CD1c-positive myeloid dendritic cell (primary cell): ENCODE results near the gene DAW1.
"Not testable (repeated sequence)": the region's sequence is repeated elsewhere in the genome, so short reads cannot be mapped to it uniquely, and the experiment has no call there.

Source experiments
- DNase-seq: peaks from one replicate; pipeline ENCODE4 v3.0.0-alpha.2; 2016; ENCODE audit errors: extremely low spot score

Gene DAW1

DNA sequence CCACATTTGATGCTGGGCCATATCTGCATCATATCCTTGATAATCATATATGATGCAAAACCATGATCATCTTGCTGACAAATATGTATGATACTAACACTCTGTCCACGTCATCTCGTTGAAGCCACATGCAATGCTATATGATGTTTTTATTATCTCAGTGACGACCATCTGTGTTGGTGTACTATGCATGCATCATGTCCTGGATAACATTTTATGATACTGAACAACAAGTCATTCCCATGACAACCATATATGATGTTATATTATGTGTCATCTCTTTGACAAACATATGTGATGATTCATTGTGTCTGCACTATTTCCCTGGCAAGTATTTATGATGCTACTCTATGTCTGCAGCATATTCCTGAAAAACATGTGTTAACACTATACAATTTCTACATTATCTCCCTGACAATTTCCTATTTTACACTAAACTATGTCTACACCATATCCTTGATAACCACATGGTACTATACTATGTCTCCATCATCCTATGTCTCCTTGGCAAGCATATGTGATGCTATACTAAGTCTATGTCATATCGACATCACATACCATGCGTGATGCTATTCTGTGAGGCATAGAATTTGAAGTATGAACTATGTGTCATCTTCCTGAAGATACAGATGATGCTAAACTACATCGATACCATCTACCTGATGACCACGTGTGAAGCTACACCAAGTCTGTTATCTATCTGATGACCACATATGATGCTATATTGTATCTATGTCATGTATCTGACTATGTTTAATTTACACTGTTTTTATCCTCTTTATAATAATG is 37.0 kb downstream of the DAW1 start:
- no peak for DNase-seq

DNA sequence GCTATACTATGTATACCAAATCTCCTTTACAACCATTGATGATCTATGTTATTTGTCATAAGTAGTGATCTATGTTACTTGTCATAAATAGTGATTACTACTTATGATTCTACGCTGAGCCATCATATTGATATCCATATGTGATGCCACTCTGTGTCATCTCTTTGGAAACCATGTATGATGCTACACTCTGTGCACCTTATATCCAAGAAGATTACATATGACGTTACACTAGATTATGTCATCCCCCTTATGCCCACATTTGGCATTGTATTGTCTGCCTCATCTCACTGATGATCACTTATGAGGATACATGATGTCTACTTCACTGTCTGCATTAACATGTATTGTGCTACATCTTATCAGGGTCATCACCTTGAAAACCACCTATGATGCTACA is 42.9 kb downstream of the DAW1 start:
- no peak for DNase-seq

DNA sequence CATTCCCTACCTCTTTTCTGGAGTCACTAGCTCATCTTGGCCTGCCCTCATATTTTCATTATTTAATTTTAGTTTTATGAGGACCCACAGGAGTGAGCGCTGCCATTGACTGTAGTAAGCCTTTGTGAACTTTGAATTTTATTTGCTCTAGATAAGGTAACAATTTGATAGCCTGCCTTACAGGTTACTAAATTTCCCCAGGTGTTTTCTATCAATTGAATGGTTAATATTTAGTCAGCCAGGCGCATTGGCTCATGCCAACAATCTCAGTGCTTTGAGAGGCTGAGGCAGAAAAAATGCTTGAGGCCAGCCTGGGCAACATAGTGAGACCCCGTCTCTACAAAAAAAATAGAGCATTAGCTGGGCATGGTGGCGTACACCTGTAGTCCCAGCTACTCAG is 50.2 kb downstream of the DAW1 start:
- no peak for DNase-seq

DNA sequence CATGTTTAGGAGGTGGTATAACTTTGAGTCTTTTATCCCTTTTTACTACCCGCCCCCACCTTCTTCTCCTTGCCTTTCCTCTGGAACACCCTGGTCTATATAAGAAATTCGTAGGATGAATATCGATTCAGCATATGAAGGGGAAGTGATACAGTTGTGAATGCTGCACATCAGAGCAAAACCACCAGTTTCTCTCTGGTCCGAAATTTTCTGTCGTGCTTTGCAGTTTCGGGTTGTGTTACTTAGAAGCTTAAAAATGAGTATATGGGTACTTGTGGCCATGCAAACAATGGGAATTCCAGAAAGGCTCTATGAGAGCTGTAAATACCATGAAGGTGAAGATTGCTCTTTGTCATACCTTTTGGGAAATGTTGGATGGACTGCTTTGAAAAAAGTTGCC is 60.6 kb downstream of the DAW1 start:
- no peak for DNase-seq

DNA sequence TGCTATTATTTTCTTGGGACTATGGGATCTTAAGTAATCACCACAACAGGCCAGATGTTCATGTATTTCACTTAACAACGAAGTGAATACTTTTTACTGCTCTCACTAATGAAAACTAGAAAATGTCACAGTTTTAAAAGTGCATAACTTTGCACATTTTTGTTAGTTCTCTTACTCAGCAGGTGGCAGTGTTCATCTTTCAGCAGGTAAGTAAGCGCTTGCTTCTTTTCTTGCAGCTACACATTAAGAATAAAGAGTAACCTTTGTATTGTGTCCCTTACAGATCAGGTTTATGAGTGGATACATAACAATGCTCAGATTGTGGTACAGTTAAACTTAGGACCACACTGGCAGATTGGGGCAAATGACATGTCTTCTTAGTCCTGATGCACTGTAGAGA is 61.0 kb downstream of the DAW1 start:
- DNase-seq = no peak

DNA sequence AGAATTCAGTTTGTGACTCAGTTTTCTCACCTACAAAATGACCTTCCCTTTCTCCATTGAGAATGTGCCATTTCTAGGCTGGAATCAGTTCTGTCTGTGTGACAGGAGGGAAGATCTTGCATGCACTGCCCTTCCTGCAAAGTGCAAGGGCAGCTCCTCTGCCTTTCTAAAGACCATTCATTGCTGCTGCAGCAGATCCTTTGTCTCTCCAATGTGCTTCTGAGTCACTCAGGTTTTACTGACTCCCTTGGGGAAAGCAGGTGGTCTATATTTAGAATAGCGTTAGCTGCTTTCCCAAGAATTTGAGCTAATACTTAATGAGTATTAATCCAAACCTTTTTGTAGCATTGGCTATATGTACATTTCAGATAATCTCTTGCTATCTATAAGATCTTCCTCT is 62.5 kb downstream of the DAW1 start:
- DNase-seq = no peak

DNA sequence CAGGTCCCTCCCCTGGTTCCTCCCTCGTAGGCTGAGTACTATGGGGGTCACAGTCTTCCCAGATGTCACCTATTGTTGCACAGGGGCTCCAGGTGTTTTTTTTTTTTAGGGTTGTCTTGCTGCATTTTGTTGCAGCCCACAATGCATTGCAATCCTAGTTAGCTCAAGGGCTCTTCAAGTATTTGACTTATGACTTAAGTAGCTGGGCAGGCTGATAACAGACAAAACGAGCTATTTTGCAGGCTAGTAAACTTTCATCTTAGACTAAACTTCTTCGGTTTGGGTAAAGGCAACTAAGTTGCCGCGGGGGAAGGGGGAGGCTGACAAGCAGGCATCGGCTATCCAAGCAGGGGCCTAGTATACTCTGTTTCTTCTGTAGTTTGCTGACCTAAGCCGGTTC is 64.8 kb downstream of the DAW1 start:
- DNase-seq = not testable (repeated sequence)

DNA sequence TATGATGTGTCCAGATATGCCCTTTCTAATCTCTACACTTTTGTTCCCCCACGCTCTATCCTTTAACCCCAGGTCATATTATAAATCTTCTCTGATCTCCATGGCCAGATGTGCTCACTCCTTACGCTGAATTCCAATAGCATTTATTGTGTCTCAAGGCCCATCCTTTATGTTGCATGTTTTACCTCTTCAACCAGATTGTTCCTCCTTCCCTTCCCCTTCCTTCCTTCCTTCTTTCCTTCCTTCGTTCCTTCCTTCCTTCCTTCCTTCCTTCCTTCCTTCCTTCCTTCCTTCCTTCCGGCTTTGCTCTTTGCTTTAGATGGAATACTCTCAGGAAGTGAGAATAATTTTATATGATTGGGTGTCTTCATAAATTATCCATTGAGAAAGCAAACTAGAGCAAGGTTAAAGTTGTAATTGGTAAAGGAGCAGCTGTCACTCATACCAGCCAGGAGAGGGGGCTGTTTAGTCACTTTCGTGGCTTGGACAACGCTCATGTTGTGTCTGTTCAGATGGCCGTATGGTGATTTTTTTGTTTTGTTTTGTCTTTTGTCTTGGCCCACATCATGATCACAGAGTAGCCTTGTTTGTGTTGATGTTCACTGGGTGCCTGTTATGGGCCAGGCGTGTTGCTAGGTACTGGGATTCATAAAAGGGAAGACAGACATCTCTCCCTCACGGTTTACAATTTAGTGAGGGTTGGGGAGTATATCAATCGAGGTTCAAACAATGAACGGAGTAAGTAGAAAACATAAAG is 68.0 kb downstream of the DAW1 start:
- no peak for DNase-seq

DNA sequence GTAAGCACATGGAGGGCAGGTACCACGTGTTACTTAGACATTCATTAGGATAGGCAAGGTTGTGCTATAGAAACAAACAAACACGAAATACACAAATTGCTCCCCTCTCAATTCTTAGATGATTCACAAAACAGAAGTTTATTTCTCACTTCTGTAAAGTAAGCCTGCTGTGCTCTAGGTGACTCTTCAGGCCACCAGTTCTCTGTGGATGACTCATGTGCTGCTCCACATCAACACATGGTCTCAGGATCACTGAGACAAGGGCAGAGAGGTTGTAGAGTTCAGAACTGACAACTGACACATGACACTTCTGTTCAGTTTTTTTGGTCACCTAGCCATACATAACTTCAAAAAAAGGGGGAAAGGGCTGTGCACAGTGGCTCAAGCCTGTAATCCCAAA is 70.6 kb downstream of the DAW1 start:
- no peak for DNase-seq

DNA sequence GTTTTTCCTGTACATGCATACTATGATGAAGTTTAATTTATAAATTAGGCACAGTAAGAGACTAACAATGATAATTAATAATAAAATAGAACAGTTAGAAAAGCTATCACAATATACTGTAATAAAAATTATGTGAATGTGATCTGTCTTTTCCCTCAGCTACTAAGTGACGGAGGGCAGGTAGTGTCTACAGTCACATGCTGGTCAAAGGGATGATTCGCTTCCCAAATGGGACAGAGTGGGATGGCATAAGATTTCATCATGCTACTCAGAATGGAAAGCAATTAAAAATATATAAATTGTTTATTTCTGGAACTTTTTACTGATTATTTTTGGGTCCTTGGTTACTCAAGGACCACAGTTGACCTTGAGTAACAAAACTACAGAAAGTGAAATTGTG is 71.5 kb downstream of the DAW1 start:
- no peak for DNase-seq

DNA sequence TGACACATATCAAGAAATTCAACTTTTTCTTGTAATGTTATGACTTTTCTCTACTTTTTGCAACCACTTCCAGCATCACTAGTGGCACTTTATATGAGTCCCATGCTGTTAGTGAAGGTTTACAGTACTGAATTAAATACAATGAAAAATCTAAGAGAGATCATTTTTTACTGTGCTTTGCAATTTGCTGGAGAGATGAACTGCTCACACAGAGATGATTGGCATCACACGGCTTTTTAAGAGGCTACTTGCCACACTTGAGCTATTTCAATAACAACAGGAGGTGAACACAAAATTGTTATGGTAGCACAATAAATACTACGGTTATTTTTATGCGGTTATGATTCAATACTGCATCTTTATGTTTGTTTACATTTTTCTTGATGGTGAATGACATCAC is 88.9 kb downstream of the DAW1 start:
- no peak for DNase-seq

DNA sequence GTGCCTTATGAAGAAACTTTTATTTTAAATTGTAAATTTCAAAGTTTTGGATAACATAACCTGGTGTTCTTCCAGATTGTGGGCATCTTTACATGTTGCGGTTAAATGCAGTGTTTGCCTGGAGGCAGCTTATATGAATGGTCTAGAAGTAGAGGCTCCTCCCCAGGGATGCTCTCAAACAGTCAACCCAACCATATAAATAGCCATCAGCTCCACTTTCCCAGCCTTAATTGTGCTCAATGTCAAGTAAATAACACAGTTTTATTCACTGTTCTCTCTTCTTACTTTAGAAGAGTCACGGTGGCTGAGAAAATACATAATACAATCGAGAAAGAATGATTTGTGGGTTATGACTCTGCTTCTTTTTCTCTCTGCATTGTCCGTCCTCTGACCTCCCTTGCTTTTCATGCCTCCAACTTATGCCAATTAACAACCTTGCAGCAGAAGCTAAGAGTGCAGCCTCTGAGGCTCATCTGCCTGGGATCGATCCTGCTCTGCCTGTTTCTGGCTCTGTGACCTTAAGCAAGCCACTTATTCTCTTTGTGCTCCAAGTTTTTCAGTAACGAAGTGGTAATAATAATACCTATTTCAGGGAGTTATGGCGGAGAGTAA is 100.3 kb downstream of the DAW1 start:
- no peak for DNase-seq

DNA sequence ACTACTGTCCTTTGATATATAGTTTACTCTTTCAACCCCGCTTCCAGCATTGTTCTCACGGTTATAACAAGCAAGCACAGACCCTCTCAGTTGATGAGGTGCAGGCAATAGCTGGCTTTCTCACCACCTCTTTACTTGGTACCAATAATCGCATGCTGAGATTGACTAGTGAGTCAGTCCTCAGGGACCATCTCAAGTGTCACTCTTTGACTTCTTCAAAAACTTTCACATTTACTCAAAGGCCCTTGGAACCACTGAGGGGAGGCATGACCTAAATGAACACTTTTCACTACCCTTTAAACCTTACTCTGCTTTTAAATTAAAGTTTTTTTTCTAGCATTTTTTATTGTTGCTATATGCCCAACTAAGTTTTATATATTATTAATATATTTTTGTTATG is 101.8 kb downstream of the DAW1 start:
- DNase-seq = no peak
